ENCODE data around the gene AGBL1.
"Not testable (repeated sequence)": the region's sequence is repeated elsewhere in the genome, so short reads cannot be mapped to it uniquely, and the experiment has no call there.

The AGBL1 gene

DNA sequence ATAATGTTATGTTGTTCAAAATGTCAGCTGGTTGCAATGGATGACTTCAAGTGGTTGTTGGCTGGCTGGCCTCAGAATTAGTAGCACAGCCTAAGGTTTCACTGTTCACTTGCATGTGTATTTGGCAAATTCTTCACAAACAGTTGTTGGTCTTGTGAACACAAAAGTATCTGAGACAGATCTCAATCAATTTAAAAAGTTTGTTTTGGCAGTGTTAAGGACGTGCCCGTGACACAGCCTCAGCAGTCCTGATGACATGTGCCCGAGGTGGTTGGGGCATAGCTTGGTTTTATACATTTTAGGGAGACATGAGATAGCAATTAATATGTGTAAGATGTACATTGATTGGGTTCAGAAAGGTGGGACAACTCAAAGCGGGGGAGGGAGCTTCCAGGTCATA lies 436.0 kb downstream of the AGBL1 start:
- no peak overlapping the region for H3K27ac Mint-ChIP-seq
- H3K9me3 Mint-ChIP-seq = no peaks in the 10 kb centered on the region
- no peaks in the 10 kb centered on the region for H3K4me1 Mint-ChIP-seq (ENCODE audit: low read depth)
- no peak overlapping the region for H3K4me3 Mint-ChIP-seq
- H3K36me3 Mint-ChIP-seq (ENCODE audit: low read depth) = no peaks in the 10 kb centered on the region
- peaks cover 21% of the 10 kb centered on the region for H3K27me3 Mint-ChIP-seq
- no peak for DNase-seq

DNA sequence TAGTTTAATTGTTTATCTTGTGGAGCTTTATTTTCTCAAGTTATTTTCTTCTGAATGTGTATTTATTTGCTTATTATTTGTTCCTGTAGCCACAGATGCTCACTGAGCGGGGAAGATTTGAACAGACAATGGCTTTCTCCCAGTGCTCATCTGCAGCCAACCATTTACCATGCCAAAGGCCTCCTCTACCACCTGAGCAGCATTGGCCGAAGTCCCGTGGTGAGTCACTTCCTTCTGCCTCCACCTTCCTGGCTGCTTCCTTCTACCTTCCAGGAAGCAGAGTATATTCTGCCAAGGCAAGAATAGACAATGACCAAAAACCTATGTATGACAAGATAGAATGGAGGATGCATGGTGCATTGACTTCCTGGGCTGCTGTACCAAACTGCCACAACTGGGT lies 443.1 kb downstream of the AGBL1 start:
- peaks cover 13% of the 10 kb centered on the region for H3K27me3 Mint-ChIP-seq
- no peak for DNase-seq
- no peak overlapping the region for H3K27ac Mint-ChIP-seq

DNA sequence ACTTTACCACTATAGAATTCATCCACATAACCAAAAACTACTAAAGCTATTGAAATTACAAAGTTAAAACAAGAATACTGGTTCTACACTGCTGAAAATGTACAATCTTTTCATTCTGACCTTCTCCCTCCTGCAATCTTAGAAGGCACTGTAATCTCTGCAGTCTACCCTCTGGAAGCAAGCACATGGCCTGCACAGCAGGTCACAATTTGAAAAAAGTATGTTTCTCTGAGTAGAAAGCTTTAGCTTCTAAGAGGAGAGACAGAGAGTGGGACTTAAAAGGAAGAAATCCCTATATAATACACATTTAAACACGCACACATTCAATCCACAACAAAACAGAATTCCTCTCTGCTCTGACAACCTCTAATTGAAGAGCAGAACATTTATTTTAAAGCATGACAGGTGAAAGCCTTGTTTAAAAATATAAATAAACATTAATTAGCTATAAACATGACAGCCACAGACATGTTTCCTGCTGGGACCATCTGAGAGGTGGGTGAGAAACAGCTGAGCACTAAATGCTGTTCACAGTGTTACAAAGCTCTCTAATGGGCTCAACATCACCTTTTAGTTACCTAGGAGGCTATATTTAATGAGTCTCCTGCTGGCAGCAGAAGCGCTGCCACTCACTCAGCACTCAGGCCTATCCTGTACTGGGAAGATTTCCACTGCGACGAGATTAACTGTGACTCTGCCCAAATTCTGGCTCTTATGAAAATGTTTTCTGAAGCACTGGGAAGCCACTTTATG lies 447.4 kb downstream of the AGBL1 start:
- no peak overlapping the region for H3K4me3 Mint-ChIP-seq
- no peaks in the 10 kb centered on the region for H3K36me3 Mint-ChIP-seq (ENCODE audit: low read depth)
- no peaks in the 10 kb centered on the region for H3K9me3 Mint-ChIP-seq
- no peak overlapping the region for H3K27ac Mint-ChIP-seq
- H3K4me1 Mint-ChIP-seq (ENCODE audit: low read depth) = no peaks in the 10 kb centered on the region
- DNase-seq = no peak
- no peaks in the 10 kb centered on the region for H3K27me3 Mint-ChIP-seq

More for the DNA sequence above, 443.1 kb downstream of the AGBL1 start:
- Mint-ChIP-seq H3K4me3 (no peak overlapping the region), H3K9me3 (no peaks in the 10 kb centered on the region), H3K36me3 (ENCODE audit: low read depth) (no peaks in the 10 kb centered on the region), H3K4me1 (ENCODE audit: low read depth) (no peaks in the 10 kb centered on the region)

DNA sequence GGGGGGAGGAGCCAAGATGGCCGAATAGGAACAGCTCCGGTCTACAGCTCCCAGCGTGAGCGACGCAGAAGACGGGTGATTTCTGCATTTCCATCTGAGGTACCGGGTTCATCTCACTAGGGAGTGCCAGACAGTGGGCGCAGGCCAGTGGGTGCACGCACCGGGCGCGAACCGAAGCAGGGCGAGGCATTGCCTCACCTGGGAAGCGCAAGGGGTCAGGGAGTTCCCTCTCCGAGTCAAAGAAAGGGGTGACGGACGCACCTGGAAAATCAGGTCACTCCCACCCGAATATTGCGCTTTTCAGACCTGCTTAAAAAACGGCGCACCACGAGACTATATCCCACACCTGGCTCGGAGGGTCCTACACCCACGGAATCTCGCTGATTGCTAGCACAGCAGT lies 448.4 kb downstream of the AGBL1 start:
- H3K36me3 Mint-ChIP-seq (ENCODE audit: low read depth); H3K27ac Mint-ChIP-seq; H3K4me1 Mint-ChIP-seq (ENCODE audit: low read depth): not testable (repeated sequence)

DNA sequence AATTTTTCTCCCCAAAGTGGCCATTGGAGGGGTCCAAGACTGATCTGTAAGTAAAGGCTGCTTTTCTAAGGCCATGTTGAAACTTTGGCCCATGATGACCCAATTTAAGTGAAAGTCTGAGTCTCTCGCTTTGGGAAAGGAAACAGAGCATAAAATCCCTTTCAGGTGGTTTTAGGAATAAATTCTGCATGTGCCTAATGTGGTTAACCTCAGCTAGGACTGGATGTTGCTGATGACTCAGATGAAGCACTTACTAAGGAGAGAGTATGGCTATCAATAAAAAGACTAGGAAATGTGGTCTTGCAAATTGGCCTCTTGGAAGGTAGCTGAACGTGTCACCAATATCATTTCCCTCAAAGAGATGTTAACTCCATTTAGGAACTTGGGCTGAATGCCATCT lies 458.5 kb downstream of the AGBL1 start:
- Mint-ChIP-seq H3K9me3 (no peaks in the 10 kb centered on the region), H3K27ac (no peak overlapping the region), H3K4me1 (ENCODE audit: low read depth) (no peaks in the 10 kb centered on the region), H3K4me3 (no peak overlapping the region), H3K36me3 (ENCODE audit: low read depth) (no peaks in the 10 kb centered on the region), H3K27me3 (no peaks in the 10 kb centered on the region)
- DNase-seq = no peak

More for the DNA sequence above, 448.4 kb downstream of the AGBL1 start:
- H3K27me3 Mint-ChIP-seq, H3K9me3 Mint-ChIP-seq, DNase-seq, H3K4me3 Mint-ChIP-seq: not testable (repeated sequence)

DNA sequence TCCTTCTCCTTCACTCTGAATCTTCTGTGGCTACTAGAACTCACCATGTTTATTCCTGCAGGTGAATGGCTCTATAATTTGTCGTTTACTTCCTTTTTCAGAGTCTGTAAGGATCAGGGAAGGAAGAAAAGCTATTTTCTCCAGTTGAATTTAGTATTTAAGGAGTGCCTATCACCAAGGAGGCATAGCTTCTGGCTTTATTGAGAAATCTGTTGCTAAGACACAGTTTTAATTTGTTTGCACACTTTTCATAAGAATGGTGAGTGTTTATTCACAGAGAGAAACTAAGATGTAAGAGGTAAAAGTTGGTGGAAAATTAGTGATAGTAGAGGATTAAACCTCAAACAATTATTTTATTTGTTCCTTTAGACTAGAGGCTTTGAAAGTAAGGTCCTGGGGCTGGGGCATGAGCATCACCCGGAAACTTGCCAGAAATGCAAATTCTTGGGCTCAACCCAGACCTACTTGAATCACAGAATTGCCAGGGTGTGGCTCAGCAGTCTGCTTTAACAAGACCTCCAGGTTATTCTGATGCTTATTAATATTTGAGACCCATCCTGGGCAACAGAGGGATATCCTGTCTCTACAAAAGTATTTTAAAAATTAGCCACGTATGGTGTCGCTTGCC lies 461.3 kb downstream of the AGBL1 start:
- Mint-ChIP-seq H3K36me3 (ENCODE audit: low read depth) (no peaks in the 10 kb centered on the region), H3K4me3 (no peak overlapping the region), H3K4me1 (ENCODE audit: low read depth) (no peaks in the 10 kb centered on the region), H3K27me3 (no peaks in the 10 kb centered on the region), H3K27ac (no peak overlapping the region), H3K9me3 (peaks cover 2% of the 10 kb centered on the region)
- DNase-seq = no peak

DNA sequence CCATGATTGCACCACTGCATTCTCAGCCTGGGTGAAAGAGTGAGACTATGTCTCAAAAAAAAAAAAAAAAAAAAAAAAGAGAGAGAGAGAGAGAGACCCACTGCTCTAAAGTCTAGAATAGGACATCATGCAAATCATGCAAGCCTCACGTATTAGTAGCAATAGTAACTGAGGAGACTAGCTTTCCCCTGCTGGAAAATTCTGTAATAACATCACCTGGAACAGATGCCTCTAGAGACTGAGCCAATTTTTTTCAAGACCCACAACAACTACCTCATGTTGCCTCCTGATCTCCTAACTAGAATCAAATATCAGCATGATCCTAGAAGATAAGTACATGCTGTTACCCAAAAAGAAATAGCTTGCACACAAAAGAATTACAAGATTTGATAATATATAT lies 461.9 kb downstream of the AGBL1 start:
- Mint-ChIP-seq H3K4me1 (ENCODE audit: low read depth) (no peaks in the 10 kb centered on the region), H3K36me3 (ENCODE audit: low read depth) (no peaks in the 10 kb centered on the region), H3K27me3 (no peaks in the 10 kb centered on the region), H3K4me3 (no peak overlapping the region), H3K9me3 (peaks cover 2% of the 10 kb centered on the region), H3K27ac (no peak overlapping the region)
- DNase-seq = no peak

DNA sequence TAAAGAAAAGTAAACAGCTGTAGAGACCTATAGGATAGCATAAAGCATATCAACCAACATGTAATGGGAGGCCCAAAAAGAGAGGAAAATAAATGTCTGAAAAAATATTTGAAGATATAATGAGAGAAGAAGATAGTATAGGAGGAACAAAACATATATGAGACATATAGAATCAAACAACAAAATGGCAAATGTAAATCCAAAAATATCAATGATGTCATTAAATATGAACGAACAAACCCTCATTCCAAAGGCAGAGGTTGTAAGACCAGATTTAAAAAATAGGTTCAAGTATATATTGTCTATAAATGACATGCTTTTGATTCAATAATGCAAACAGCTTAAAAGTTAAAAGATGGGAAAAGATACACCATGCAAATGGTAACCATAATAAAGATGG lies 470.4 kb downstream of the AGBL1 start:
- Mint-ChIP-seq H3K27ac (no peak overlapping the region), H3K27me3 (no peaks in the 10 kb centered on the region), H3K36me3 (ENCODE audit: low read depth) (no peaks in the 10 kb centered on the region), H3K4me3 (no peak overlapping the region), H3K4me1 (ENCODE audit: low read depth) (no peaks in the 10 kb centered on the region), H3K9me3 (peaks cover 12% of the 10 kb centered on the region)
- DNase-seq = no peak

DNA sequence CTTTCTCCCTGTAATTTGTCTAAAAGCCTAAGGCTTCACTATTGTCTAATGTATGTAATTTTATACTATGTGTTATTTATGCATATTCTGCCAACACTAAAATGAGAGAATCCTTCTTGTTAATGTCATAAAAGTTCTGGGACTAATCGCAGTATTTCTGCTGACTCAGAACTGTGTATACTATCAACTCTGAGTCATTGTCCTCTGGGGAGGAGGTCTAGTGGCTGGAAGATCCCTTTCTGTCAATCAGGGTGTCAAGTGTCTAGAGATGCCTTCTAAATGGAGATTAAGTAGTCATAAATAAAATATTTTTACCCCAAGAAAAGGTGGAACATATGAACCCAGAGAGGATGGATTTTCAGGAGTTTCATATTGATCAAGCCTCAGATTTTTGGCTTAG lies 473.4 kb downstream of the AGBL1 start:
- Mint-ChIP-seq H3K27ac (no peak overlapping the region), H3K36me3 (ENCODE audit: low read depth) (no peaks in the 10 kb centered on the region), H3K27me3 (no peaks in the 10 kb centered on the region), H3K4me1 (ENCODE audit: low read depth) (no peaks in the 10 kb centered on the region), H3K9me3 (peaks cover 12% of the 10 kb centered on the region), H3K4me3 (no peak overlapping the region)
- DNase-seq = no peak

DNA sequence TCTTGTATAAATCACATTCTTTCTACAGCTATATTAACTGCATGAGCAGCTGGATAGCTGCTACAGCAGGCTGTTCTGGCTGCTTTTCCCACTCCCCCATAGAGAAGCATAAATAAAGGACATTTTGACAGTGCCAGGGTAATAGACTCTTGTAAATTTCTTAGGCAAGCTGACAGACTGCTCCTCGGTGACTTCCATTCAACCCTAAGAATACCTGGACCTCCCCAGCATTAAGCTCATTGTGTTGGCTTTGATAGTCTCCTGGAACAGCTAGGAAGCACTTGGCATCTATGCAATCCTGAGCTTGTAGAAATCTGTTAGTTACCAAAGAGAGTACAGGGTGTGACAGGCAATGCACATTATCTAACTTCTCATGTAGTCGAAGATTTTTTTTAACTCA lies 475.4 kb downstream of the AGBL1 start:
- Mint-ChIP-seq H3K4me1 (ENCODE audit: low read depth) (no peaks in the 10 kb centered on the region), H3K36me3 (ENCODE audit: low read depth) (no peaks in the 10 kb centered on the region), H3K27me3 (no peaks in the 10 kb centered on the region), H3K27ac (no peak overlapping the region), H3K9me3 (peaks cover 3% of the 10 kb centered on the region), H3K4me3 (no peak overlapping the region)
- DNase-seq = no peak

DNA sequence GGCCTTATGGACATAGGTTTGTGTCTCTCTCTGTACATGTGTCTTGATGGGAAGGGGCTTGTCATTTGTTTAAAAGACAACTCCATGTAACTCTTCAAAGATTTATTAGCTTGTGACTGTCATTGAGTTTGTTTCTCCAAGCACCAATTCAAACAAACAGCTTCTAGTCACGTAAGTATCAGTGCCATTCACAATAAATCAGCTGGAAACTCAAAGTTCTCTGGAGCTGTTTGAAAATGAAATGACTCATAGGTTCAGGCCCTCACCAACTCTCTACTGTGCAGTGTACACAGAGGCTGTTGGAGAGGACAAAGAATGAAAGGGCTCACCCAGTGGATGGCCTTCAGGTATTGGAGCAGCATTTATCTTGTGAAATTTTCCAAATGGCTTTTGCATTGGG lies 476.3 kb downstream of the AGBL1 start:
- H3K36me3 Mint-ChIP-seq (ENCODE audit: low read depth) = no peaks in the 10 kb centered on the region
- H3K4me3 Mint-ChIP-seq = no peak overlapping the region
- no peaks in the 10 kb centered on the region for H3K27me3 Mint-ChIP-seq
- no peak overlapping the region for H3K27ac Mint-ChIP-seq
- DNase-seq = no peak
- H3K9me3 Mint-ChIP-seq = peaks cover 3% of the 10 kb centered on the region
- H3K4me1 Mint-ChIP-seq (ENCODE audit: low read depth) = no peaks in the 10 kb centered on the region

DNA sequence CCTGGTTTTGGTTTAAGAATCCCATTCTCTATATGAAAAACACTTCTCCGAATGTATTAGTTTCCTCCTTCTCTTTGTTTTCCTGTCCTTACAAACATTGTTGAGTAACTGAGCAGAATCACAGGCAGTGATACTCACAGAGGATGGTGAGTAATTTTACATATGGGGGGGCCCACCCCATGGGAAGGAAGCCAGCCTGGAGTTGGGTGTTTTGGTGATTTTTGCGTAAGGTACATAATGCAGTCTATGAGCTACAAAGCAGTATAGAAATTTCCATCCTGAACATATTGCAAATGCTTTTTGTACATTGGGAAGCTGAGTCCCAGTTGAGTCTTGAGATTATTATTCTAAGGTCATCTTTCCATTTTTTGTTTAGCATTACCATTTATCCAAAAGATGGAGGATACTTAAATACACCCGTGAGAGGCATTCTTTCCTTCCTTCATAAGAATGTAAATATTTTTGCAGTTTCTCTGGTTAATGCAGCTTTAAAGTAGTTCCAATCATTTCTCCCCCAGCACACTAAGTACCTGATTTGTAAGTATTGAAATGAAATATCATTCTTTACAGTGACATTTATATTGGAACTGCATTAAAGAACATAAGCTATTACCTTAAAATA lies 476.8 kb downstream of the AGBL1 start:
- DNase-seq = no peak
- Mint-ChIP-seq H3K9me3 (peaks cover 2% of the 10 kb centered on the region), H3K36me3 (ENCODE audit: low read depth) (no peaks in the 10 kb centered on the region), H3K27ac (no peak overlapping the region), H3K4me1 (ENCODE audit: low read depth) (no peaks in the 10 kb centered on the region), H3K27me3 (no peaks in the 10 kb centered on the region), H3K4me3 (no peak overlapping the region)

DNA sequence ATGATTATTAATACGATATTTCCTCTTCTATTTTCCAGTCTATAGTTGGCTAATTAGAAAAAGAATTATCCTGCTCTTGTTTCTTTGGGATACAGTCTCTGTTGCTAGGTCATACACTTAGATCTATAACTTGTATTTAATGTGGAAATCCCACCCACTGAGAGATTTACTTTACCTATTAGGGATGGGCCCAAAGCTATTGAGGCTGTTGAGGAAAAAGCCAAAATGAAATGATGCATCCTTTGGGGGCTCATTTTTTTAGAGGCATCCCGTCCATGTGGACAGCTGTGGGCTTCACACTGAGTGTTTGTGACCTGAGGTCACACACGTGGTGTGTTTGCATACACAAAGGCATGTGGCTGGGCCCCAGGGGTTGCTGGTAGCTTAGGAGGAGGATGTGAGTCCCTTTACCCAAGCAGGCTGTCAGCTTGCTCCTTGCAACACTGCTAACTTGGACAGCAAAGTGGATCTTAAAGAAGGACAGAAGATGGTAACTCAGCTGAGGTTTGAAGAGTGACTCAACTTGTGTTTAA lies 477.4 kb downstream of the AGBL1 start:
- no peak overlapping the region for H3K4me3 Mint-ChIP-seq

DNA sequence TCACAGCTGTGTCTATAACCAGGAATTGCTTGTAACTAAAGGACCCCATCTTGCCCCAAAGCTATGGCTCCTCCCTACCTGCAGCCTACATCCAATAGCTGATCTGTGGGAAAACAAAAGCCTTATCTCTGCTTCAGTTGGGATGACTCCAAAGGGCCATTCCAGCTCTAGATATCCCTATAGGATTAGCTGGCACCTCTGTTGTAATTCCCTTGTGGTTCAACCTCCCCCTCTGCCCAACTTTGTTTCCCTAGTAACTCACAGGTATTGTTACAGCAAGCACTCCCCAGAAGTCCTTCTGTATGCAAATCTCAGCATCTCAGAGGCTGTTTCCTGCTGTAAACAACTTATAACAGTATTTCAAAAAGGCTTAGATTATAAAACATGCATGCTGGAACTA lies 478.6 kb downstream of the AGBL1 start:
- Mint-ChIP-seq H3K36me3 (ENCODE audit: low read depth) (no peaks in the 10 kb centered on the region), H3K27ac (no peak overlapping the region), H3K4me1 (ENCODE audit: low read depth) (no peaks in the 10 kb centered on the region), H3K9me3 (peaks cover 4% of the 10 kb centered on the region), H3K4me3 (no peak overlapping the region), H3K27me3 (no peaks in the 10 kb centered on the region)
- DNase-seq = no peak

More for the DNA sequence above, 477.4 kb downstream of the AGBL1 start:
- no peak overlapping the region for H3K27ac Mint-ChIP-seq
- H3K4me1 Mint-ChIP-seq (ENCODE audit: low read depth) = no peaks in the 10 kb centered on the region
- no peak for DNase-seq
- peaks cover 3% of the 10 kb centered on the region for H3K9me3 Mint-ChIP-seq
- H3K36me3 Mint-ChIP-seq (ENCODE audit: low read depth) = no peaks in the 10 kb centered on the region
- H3K27me3 Mint-ChIP-seq = no peaks in the 10 kb centered on the region

DNA sequence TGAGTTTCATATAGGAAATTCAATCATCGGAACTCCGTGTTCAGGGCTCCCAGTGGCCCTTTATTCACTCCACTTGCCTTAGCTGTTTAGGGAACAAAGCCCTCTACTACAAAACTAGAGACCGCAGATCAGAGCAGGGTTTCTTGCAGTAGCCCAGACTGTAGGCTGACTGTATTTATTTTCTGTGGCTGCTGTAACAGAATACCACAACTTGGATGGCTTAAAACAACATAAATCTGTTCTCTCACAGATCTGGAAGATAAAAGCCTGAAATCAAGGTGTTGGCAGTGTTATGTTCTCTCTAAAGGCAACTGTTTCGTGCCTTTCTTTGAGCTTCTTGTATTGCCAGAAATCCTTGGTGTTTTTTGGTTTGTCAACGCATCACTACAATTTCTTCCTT lies 479.0 kb downstream of the AGBL1 start:
- H3K27me3 Mint-ChIP-seq = no peaks in the 10 kb centered on the region
- no peak overlapping the region for H3K27ac Mint-ChIP-seq
- H3K4me1 Mint-ChIP-seq (ENCODE audit: low read depth) = no peaks in the 10 kb centered on the region
- DNase-seq = no peak
- no peaks in the 10 kb centered on the region for H3K36me3 Mint-ChIP-seq (ENCODE audit: low read depth)
- peaks cover 7% of the 10 kb centered on the region for H3K9me3 Mint-ChIP-seq
- no peak overlapping the region for H3K4me3 Mint-ChIP-seq

All from activated T-cell treated with anti-CD3 and anti-CD28 coated beads, Interleukin-2, amount 50 U/mL, for 24 hours (primary cell).